ENCODE results near the gene TRAK1. TPM values are rescaled to one million over a fixed set of nuclear protein-coding genes. Genes with fewer than 3 reads are reported as not detected.

Gene TRAK1
- total and polyA plus RNA-seq, 2 donors (not counting 1 experiment from before 2014, with no cell fraction given) = 71.3 to 129 TPM

DNA sequence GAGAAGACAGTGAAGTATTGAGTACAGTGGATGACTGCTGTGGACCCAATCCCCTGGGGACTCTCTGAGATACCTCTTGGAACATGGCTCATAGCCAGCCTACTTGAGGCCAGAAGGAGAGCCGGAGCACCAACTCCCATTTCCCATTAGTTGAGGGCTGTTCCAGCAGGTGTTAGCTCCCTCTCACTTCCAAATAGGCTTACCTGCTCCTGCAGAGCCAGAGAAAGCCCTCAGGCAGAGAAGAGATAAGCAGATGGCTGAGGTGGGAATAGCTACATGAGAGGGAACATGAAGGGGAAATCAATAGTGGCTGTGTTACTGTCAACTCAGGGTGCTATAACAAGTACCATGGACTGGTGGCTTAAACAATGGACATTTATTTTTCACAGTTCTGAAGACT is 179.4 kb downstream of the TRAK1 start:
- H3K36me3 ChIP-seq (replicated peaks in 1 of 2; ENCODE audit: control extremely low read depth in 1 of 2, control insufficient read depth in 1 of 2, extremely low read depth in 1 of 2, insufficient read depth in 2 of 2, low read length in 1 of 2) = no peaks in the 10 kb centered on the region
- peaks cover 0 to 2% of the 10 kb centered on the region in 2 donors for H3K4me1 ChIP-seq (ENCODE audit: control insufficient read depth in 2 of 2, insufficient read depth in 2 of 2, low read length in 2 of 2)
- DNase-seq = no peak
- no peak for ATAC-seq (ENCODE audit: low read depth)
- intact Hi-C loops (cut with micrococcal nuclease) = no loop called here
- H3K27ac ChIP-seq (ENCODE audit: low read length in 2 of 2) = no peak overlapping the region
- H3K4me3 ChIP-seq (ENCODE audit: control extremely low read depth in 1 of 5, extremely low read depth in 1 of 5, insufficient read depth in 1 of 5, low read depth in 2 of 5, low read length in 4 of 5) = no peak overlapping the region
- no peak for TF ChIP-seq EZH2 (IDR thresholded peaks at IDR 0.05; ENCODE audit: borderline replicate concordance, insufficient read depth, low read depth, low read length, poor library complexity, severe bottlenecking)
- TF ChIP-seq, protein P1, sequence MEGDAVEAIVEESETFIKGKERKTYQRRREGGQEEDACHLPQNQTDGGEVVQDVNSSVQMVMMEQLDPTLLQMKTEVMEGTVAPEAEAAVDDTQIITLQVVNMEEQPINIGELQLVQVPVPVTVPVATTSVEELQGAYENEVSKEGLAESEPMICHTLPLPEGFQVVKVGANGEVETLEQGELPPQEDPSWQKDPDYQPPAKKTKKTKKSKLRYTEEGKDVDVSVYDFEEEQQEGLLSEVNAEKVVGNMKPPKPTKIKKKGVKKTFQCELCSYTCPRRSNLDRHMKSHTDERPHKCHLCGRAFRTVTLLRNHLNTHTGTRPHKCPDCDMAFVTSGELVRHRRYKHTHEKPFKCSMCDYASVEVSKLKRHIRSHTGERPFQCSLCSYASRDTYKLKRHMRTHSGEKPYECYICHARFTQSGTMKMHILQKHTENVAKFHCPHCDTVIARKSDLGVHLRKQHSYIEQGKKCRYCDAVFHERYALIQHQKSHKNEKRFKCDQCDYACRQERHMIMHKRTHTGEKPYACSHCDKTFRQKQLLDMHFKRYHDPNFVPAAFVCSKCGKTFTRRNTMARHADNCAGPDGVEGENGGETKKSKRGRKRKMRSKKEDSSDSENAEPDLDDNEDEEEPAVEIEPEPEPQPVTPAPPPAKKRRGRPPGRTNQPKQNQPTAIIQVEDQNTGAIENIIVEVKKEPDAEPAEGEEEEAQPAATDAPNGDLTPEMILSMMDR (IDR thresholded peaks at IDR 0.05) = no peak
- no peaks in the 10 kb centered on the region for H3K79me2 ChIP-seq (ENCODE audit: control insufficient read depth, insufficient read depth, low read length)
- POLR2A ChIA-PET = no interaction called here
- H3K27me3 Mint-ChIP-seq = peaks cover 44% of the 10 kb centered on the region
- H3K4me2 ChIP-seq (replicated peaks; ENCODE audit: low read depth, low read length, poor library complexity, severe bottlenecking) = no peak overlapping the region
- H2AFZ ChIP-seq (ENCODE audit: insufficient read depth, low read depth, low read length, poor library complexity, severe bottlenecking) = no peak overlapping the region
- no peak overlapping the region for H3K9ac ChIP-seq (ENCODE audit: low read length)
- no peak overlapping the region for H3K27ac Mint-ChIP-seq
- CTCF ChIA-PET = no interaction called here
- H3K4me1 Mint-ChIP-seq = no peaks in the 10 kb centered on the region
- peaks cover 0 to 7% (median 0%) of the 10 kb centered on the region in 3 donors for H3K9me3 ChIP-seq (ENCODE audit: control extremely low read depth in 1 of 3, control insufficient read depth in 2 of 3, insufficient read depth in 1 of 3, low read length in 2 of 3)
- peaks cover 0 to 32% (median 10%) of the 10 kb centered on the region in 4 experiments for H3K27me3 ChIP-seq (replicated peaks in 1 of 4; ENCODE audit: control extremely low read depth in 1 of 4, control insufficient read depth in 3 of 4, insufficient read depth in 4 of 4, low read length in 3 of 4)
- no peaks in the 10 kb centered on the region for H4K20me1 ChIP-seq (ENCODE audit: control insufficient read depth, insufficient read depth, low read length, poor library complexity, severe bottlenecking)
- no peak overlapping the region for H3K4me3 Mint-ChIP-seq
- no CpG with 5 or more reads among the region's 1 CpG for WGBS (ENCODE audit: insufficient coverage)
- H3K9me3 Mint-ChIP-seq (ENCODE audit: insufficient read depth) = peaks cover 3% of the 10 kb centered on the region

DNA sequence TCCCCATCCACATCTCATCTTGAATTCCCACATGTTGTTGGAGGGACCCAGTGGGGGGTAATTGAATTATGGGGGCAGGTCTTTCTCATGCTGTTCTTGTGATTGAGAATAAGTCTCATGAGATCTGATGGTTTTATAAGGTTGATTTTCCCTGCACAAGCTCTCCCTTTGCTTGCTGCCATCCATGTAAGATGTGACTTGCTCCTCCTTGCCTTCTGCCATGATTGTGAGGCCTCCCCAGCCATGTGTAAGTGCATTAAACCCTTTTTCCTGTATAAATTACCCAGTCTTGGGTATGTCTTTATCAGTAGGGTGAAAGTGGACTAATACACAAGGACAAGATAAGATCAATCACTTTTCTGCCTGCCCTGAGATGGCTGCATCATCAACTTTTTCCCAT is 180.6 kb downstream of the TRAK1 start:
- Histone ChIP-seq H3K27me3 (replicated peaks in 1 of 4; ENCODE audit: control extremely low read depth in 1 of 4, control insufficient read depth in 3 of 4, insufficient read depth in 4 of 4, low read length in 3 of 4) (peaks cover 0 to 26% (median 10%) of the 10 kb centered on the region in 4 experiments), H2AFZ (ENCODE audit: insufficient read depth, low read depth, low read length, poor library complexity, severe bottlenecking) (no peak overlapping the region), H3K4me3 (ENCODE audit: control extremely low read depth in 1 of 5, extremely low read depth in 1 of 5, insufficient read depth in 1 of 5, low read depth in 2 of 5, low read length in 4 of 5) (no peak overlapping the region), H4K20me1 (ENCODE audit: control insufficient read depth, insufficient read depth, low read length, poor library complexity, severe bottlenecking) (no peaks in the 10 kb centered on the region), H3K4me1 (ENCODE audit: control insufficient read depth in 2 of 2, insufficient read depth in 2 of 2, low read length in 2 of 2) (no peaks in the 10 kb centered on the region), H3K9ac (ENCODE audit: low read length) (no peak overlapping the region), H3K36me3 (replicated peaks in 1 of 2; ENCODE audit: control extremely low read depth in 1 of 2, control insufficient read depth in 1 of 2, extremely low read depth in 1 of 2, insufficient read depth in 2 of 2, low read length in 1 of 2) (no peaks in the 10 kb centered on the region), H3K4me2 (replicated peaks; ENCODE audit: low read depth, low read length, poor library complexity, severe bottlenecking) (no peak overlapping the region), H3K9me3 (ENCODE audit: control extremely low read depth in 1 of 3, control insufficient read depth in 2 of 3, insufficient read depth in 1 of 3, low read length in 2 of 3) (peaks cover 0 to 4% (median 0%) of the 10 kb centered on the region in 3 donors), H3K27ac (ENCODE audit: low read length in 2 of 2) (no peak overlapping the region), H3K79me2 (ENCODE audit: control insufficient read depth, insufficient read depth, low read length) (no peaks in the 10 kb centered on the region)
- CTCF ChIA-PET = no interaction called here
- peaks cover 3% of the 10 kb centered on the region for H3K9me3 Mint-ChIP-seq (ENCODE audit: insufficient read depth)
- intact Hi-C loops (cut with micrococcal nuclease) = no loop called here
- POLR2A ChIA-PET = no interaction called here
- H3K27ac Mint-ChIP-seq = no peak overlapping the region
- H3K27me3 Mint-ChIP-seq = peaks cover 40% of the 10 kb centered on the region
- ATAC-seq (ENCODE audit: low read depth) = no peak
- no peak for DNase-seq
- H3K4me3 Mint-ChIP-seq = no peak overlapping the region
- no peak for TF ChIP-seq EZH2 (IDR thresholded peaks at IDR 0.05; ENCODE audit: borderline replicate concordance, insufficient read depth, low read depth, low read length, poor library complexity, severe bottlenecking)
- TF ChIP-seq, protein P1 (IDR thresholded peaks at IDR 0.05) = no peak
- no peaks in the 10 kb centered on the region for H3K4me1 Mint-ChIP-seq

All from B cell (primary cell).